Endothelial cell of umbilical vein (primary cell): Measurements from ENCODE around the gene ZBTB7C.
A peak's percentile ranks its signal among the peaks of the same experiment; 100 is the strongest.

ENCODE experiments used
- EZH2 ChIP-seq: IDR thresholded peaks from 2 replicates; pipeline ENCODE4 v1.6.1; 2012; ENCODE audit warnings: borderline replicate concordance, low read depth, mild to moderate bottlenecking, moderate library complexity, low read length, inconsistent platforms; ENCODE audit not compliant: severe bottlenecking
- FOS ChIP-seq: IDR thresholded peaks from 2 replicates; pipeline ENCODE4 v1.6.1; 2011; ENCODE audit warnings: mild to moderate bottlenecking, low read length, moderate library complexity, borderline replicate concordance; ENCODE audit not compliant: insufficient read depth
- GATA2 ChIP-seq: IDR thresholded peaks from 2 replicates; pipeline ENCODE4 v1.7.0; 2011; ENCODE audit warnings: low read depth, mild to moderate bottlenecking, moderate library complexity, mixed read lengths, low read length; ENCODE audit not compliant: insufficient read length, insufficient read depth
- JUN ChIP-seq: IDR thresholded peaks from 2 replicates; pipeline ENCODE4 v1.6.1; 2011; ENCODE audit warnings: borderline replicate concordance, low read depth; ENCODE audit not compliant: insufficient read length, insufficient read depth
- POLR2A ChIP-seq: IDR thresholded peaks from 2 replicates; pipeline ENCODE4 v1.6.1; 2012; ENCODE audit warnings: low read depth, mild to moderate bottlenecking, control low read depth, low read length
- POLR2AphosphoS5 ChIP-seq: IDR thresholded peaks from 2 replicates; pipeline ENCODE4 v1.6.1; 2012; ENCODE audit warnings: low read depth, mild to moderate bottlenecking, control low read depth, low read length, moderate library complexity; ENCODE audit not compliant: insufficient read depth
- TF ChIP-seq, protein P1 (sequence below): IDR thresholded peaks from 2 replicates; pipeline ENCODE4 v1.6.1; 2011; ENCODE audit not compliant: insufficient read depth, insufficient read length
- TF ChIP-seq, protein P2 (sequence below), 2 donors: IDR thresholded peaks; 1 replicate in 1 of 2; 2 replicates in 1 of 2; pipeline ENCODE4 v1.5.1; 2011; ENCODE audit warnings: low read length in 2 of 2, mild to moderate bottlenecking in 2 of 2, moderate library complexity in 2 of 2, control low read depth in 1 of 2, inconsistent platforms in 1 of 2, low read depth in 1 of 2; ENCODE audit not compliant: insufficient read depth in 1 of 2; ENCODE audit errors: extremely low read depth in 1 of 2

DNA sequence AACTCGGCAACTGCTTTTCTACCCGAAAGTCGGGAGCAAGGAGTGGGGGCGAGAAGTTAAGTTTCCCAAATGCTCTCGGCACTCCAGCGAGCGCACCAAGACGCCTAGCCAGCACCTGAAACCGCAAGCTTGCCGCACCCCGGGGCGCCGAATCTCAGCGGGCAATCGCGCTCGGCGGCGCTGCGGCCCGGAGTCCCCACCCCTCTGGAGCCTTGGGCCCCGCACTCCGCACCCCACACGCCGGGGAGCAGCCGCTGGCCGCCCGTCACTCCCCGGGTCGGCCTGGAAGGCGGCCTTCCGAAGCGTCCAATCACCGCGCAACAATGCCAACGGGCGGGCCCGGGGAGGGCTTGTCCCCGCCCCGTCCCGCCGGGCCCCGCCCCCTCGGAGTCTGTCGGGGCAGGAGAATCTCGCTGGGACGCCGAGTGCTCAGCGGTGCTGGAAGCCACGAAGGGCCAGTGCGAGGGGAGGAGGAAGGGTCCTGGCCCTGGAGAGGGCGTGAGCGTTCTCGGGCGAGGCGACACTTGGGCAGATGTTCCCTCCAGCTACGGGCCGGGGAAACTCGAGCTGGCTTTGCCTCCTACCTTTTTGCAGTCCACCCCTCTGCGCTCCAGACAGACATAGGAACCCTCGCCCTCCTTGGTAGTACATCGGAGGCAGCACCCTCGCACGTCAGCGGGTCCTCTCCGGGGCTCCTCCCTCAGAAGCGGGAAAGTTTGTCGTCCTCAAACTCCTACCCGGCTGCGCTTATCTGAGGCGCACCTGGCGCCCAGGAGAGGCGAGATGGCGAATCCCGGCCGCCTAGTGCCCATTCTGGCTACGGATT lies 1.1 kb upstream of the ZBTB7C start:
- TF ChIP-seq, protein P1, sequence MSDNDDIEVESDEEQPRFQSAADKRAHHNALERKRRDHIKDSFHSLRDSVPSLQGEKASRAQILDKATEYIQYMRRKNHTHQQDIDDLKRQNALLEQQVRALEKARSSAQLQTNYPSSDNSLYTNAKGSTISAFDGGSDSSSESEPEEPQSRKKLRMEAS = no peak
- TF ChIP-seq EZH2 (peak; percentile 46), GATA2 (no peak), POLR2AphosphoS5 (no peak), JUN (no peak), FOS (no peak), POLR2A (no peak)
- TF ChIP-seq, protein P2, sequence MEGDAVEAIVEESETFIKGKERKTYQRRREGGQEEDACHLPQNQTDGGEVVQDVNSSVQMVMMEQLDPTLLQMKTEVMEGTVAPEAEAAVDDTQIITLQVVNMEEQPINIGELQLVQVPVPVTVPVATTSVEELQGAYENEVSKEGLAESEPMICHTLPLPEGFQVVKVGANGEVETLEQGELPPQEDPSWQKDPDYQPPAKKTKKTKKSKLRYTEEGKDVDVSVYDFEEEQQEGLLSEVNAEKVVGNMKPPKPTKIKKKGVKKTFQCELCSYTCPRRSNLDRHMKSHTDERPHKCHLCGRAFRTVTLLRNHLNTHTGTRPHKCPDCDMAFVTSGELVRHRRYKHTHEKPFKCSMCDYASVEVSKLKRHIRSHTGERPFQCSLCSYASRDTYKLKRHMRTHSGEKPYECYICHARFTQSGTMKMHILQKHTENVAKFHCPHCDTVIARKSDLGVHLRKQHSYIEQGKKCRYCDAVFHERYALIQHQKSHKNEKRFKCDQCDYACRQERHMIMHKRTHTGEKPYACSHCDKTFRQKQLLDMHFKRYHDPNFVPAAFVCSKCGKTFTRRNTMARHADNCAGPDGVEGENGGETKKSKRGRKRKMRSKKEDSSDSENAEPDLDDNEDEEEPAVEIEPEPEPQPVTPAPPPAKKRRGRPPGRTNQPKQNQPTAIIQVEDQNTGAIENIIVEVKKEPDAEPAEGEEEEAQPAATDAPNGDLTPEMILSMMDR (IDR thresholded peaks at IDR 0.05; ENCODE audit: extremely low read depth in 1 of 2, insufficient read depth in 1 of 2, low read depth in 1 of 2, low read length in 2 of 2) = no peak
